SK-N-SH (cell line): ENCODE results near the gene G6PD.

Experiments used
- EZH2phosphoT487 ChIP-seq: fragments of 200-600 bp; sonication (generic); IDR thresholded peaks from 2 replicates; pipeline ENCODE4 v1.6.1; 2017; ENCODE audit warnings: low read depth, mixed run types, mild to moderate bottlenecking, antibody characterized with exemption, moderate library complexity, borderline replicate concordance
- MXI1 ChIP-seq: IDR thresholded peaks from 2 replicates; pipeline ENCODE4 v1.6.1; 2012; ENCODE audit warnings: mild to moderate bottlenecking, low read depth, low read length, improper control_type of control experiment
- SMC3 ChIP-seq: IDR thresholded peaks from 2 replicates; pipeline ENCODE4 v1.6.1; 2012; ENCODE audit warnings: low read depth, low read length, improper control_type of control experiment
- TF ChIP-seq, protein P1 (sequence below): fragments of 200-600 bp; sonication (generic); IDR thresholded peaks from 2 replicates; pipeline ENCODE4 v1.6.1; 2017; ENCODE audit warnings: antibody characterized with exemption, mild to moderate bottlenecking, moderate library complexity

GRCh38 chrX:154515966-154516655, 30.5 kb downstream of the G6PD start, which contains the start of gene FAM3A:
- TF ChIP-seq, protein P1, sequence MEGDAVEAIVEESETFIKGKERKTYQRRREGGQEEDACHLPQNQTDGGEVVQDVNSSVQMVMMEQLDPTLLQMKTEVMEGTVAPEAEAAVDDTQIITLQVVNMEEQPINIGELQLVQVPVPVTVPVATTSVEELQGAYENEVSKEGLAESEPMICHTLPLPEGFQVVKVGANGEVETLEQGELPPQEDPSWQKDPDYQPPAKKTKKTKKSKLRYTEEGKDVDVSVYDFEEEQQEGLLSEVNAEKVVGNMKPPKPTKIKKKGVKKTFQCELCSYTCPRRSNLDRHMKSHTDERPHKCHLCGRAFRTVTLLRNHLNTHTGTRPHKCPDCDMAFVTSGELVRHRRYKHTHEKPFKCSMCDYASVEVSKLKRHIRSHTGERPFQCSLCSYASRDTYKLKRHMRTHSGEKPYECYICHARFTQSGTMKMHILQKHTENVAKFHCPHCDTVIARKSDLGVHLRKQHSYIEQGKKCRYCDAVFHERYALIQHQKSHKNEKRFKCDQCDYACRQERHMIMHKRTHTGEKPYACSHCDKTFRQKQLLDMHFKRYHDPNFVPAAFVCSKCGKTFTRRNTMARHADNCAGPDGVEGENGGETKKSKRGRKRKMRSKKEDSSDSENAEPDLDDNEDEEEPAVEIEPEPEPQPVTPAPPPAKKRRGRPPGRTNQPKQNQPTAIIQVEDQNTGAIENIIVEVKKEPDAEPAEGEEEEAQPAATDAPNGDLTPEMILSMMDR, result no peak
- no peak for TF ChIP-seq EZH2phosphoT487
- no peak for TF ChIP-seq MXI1
- no peak for TF ChIP-seq SMC3
